GM12878 (cell line): Measurements from ENCODE around the gene CD52. TPM values are rescaled to one million over a fixed set of nuclear protein-coding genes. Genes with fewer than 3 reads are reported as not detected.

Experiments
- CHD2 ChIP-seq: IDR thresholded peaks from 2 replicates; pipeline ENCODE4 v1.6.1; 2011; ENCODE audit warnings: low read depth, low read length, improper control_type of control experiment, borderline replicate concordance
- CREB1 ChIP-seq: IDR thresholded peaks from 2 replicates; pipeline ENCODE4 v1.6.1; 2012; ENCODE audit warnings: low read depth, mild to moderate bottlenecking, inconsistent platforms
- FOXM1 ChIP-seq: IDR thresholded peaks from 2 replicates; pipeline ENCODE4 v1.6.1; 2012; ENCODE audit warnings: low read depth, mild to moderate bottlenecking, inconsistent platforms, low read length, moderate library complexity
- GATAD2B ChIP-seq: fragments of 450-650 bp; conservative IDR thresholded peaks from 2 replicates; pipeline ENCODE4 v1.6.1; 2017; ENCODE audit warnings: low read depth, mild to moderate bottlenecking, moderate library complexity
- HDGF ChIP-seq: fragments of 450-650 bp; IDR thresholded peaks from 2 replicates; pipeline ENCODE4 v1.6.1; 2016; ENCODE audit warnings: antibody characterized with exemption
- MXI1 ChIP-seq: fragments of 150-350 bp; IDR thresholded peaks from 2 replicates; pipeline ENCODE4 v1.6.1; 2011; ENCODE audit warnings: low read depth, mild to moderate bottlenecking, inconsistent platforms, low read length, improper control_type of control experiment
- PAX5 ChIP-seq: IDR thresholded peaks from 2 replicates; pipeline ENCODE4 v1.6.1; 2011; ENCODE audit warnings: low read depth, low read length, borderline replicate concordance
- RB1 ChIP-seq: fragments of 450-650 bp; formaldehyde crosslinking; IDR thresholded peaks from 2 replicates; pipeline ENCODE4 v1.6.1; 2017; ENCODE audit warnings: mild to moderate bottlenecking, borderline replicate concordance
- STAT3 ChIP-seq: IDR thresholded peaks from 2 replicates; pipeline ENCODE4 v1.6.1; 2011; ENCODE audit warnings: low read depth, low read length, improper control_type of control experiment
- TCF3 ChIP-seq: IDR thresholded peaks from 2 replicates; pipeline ENCODE4 v1.6.1; 2012; ENCODE audit warnings: low read depth, mild to moderate bottlenecking, low read length, borderline replicate concordance; ENCODE audit not compliant: insufficient read depth
- WRNIP1 ChIP-seq: IDR thresholded peaks from 2 replicates; pipeline ENCODE4 v1.6.1; 2011; ENCODE audit warnings: low read depth, low read length, improper control_type of control experiment, borderline replicate concordance
- polyA plus RNA-seq, 11 experiments: library from polyadenylated mRNA; depleted of rRNA in 4 of 11; unstranded in 6 of 11; stranded (reverse) in 5 of 11; fragments of >200 nt; fragmentation: Nextera tagmentation in 4 of 11; fragmentation: Illumina TruSeq in 1 of 11; extraction: Ambion mirVana in 4 of 11; extraction: Trizol in 1 of 11; gene quantifications; 1 replicate in 1 of 11; 2 replicates in 10 of 11; pipeline versions ENCODE4 v1.2.1 to v1.2.3, GENCODE V29; 2011 to 2016; ENCODE audit warnings: inconsistent platforms in 2 of 11, missing spikeins in 2 of 11, low read depth in 1 of 11
- total RNA-seq, 4 experiments: library from RNA; depleted of rRNA in 3 of 4; stranded (reverse); fragments of >200 nt in 3 of 4; fragmentation: Illumina TruSeq in 1 of 4; extraction: Trizol in 1 of 4; gene quantifications; 2 replicates each; pipeline versions ENCODE4 v1.2.1 to v1.2.3, GENCODE V29; 2013 to 2021
- TF ChIP-seq, protein P1 (sequence below): fragments of 450-650 bp; IDR thresholded peaks from 2 replicates; pipeline ENCODE4 v1.6.1; 2016; ENCODE audit warnings: mild to moderate bottlenecking
- TF ChIP-seq, protein P2 (sequence below): fragments of 450-650 bp; IDR thresholded peaks from 2 replicates; pipeline ENCODE4 v1.6.1; 2017; ENCODE audit warnings: mild to moderate bottlenecking, moderate library complexity
- TF ChIP-seq, protein P3 (sequence below), 3 experiments: IDR thresholded peaks in 2 of 3; conservative IDR thresholded peaks in 1 of 3; 2 replicates each; pipeline ENCODE4 v1.5.1; 2011; ENCODE audit warnings: low read depth in 3 of 3, low read length in 3 of 3, mild to moderate bottlenecking in 3 of 3, control low read depth in 2 of 3, moderate library complexity in 2 of 3, inconsistent platforms in 1 of 3, mixed read lengths in 1 of 3; ENCODE audit not compliant: control insufficient read depth in 2 of 3, insufficient read depth in 1 of 3; ENCODE audit errors: extremely low read depth in 1 of 3
- TF ChIP-seq, protein P4 (sequence below): fragments of 450-650 bp; IDR thresholded peaks from 2 replicates; pipeline ENCODE4 v1.6.1; 2017; ENCODE audit warnings: mild to moderate bottlenecking, low read depth, inconsistent platforms; ENCODE audit not compliant: poor library complexity, severe bottlenecking

The CD52 gene
- total and polyA plus RNA-seq, 10 of the 15 experiments (the other 5 are each of a cell fraction or from before 2014, with no cell fraction given): 237 to 2,736 (median 532) TPM

DNA sequence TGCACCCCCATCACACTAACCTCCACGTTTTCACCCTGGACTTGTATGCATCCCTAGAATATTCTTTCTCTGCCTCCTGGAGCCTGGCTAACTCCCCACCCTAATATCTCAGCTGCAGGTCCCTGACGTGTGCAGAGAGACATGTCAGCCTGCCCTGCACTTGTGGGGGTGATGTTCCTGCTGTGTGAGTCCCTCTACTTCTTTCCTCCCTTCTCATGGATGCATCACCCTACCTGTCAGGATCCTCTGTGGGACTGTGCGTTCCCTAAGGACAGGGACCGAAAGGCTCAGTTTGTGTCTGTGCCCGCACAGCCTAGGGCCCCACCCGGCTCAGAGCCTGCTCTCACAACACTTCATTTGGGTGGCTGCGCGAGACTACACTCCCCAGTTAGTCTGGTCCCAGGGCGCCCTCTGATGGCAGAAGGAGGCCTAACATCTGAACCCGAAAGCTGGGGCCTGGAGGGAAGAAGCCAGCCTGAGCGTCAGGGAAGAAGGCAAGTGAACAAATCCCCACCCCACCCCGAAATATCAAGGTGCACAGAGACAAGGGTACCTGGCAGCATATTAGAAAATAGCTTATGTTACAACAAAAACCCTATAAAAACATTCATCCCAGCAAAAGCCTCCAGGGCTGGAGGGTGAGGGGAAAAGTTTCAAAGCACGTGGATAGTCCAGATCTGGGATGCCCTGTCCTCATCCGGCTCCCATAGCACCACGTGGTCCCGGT is 3.7 kb downstream of the CD52 start (continued):
- TF ChIP-seq CREB1 (peak; percentile 26; the same call in 1 of the 2 replicates), FOXM1 (0 out of 2 replicates have a peak, but pooled peaks have one; percentile 42), GATAD2B (0 out of 2 replicates have a peak, but pooled peaks have one; percentile 31), HDGF (peak; percentile 81; the same call in 1 of the 2 replicates), RB1 (peak; percentile 60), MXI1 (peak; percentile 34; the same call in 1 of the 2 replicates), STAT3 (0 out of 2 replicates have a peak, but pooled peaks have one; percentile 33), PAX5 (no peak), CHD2 (peak; percentile 76), WRNIP1 (no peak), TCF3 (no peak)
- TF ChIP-seq, protein P1, sequence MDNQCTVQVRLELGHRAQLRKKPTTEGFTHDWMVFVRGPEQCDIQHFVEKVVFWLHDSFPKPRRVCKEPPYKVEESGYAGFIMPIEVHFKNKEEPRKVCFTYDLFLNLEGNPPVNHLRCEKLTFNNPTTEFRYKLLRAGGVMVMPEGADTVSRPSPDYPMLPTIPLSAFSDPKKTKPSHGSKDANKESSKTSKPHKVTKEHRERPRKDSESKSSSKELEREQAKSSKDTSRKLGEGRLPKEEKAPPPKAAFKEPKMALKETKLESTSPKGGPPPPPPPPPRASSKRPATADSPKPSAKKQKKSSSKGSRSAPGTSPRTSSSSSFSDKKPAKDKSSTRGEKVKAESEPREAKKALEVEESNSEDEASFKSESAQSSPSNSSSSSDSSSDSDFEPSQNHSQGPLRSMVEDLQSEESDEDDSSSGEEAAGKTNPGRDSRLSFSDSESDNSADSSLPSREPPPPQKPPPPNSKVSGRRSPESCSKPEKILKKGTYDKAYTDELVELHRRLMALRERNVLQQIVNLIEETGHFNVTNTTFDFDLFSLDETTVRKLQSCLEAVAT: 0 out of 2 replicates have a peak, but pooled peaks have one; percentile 27
- TF ChIP-seq, protein P2, sequence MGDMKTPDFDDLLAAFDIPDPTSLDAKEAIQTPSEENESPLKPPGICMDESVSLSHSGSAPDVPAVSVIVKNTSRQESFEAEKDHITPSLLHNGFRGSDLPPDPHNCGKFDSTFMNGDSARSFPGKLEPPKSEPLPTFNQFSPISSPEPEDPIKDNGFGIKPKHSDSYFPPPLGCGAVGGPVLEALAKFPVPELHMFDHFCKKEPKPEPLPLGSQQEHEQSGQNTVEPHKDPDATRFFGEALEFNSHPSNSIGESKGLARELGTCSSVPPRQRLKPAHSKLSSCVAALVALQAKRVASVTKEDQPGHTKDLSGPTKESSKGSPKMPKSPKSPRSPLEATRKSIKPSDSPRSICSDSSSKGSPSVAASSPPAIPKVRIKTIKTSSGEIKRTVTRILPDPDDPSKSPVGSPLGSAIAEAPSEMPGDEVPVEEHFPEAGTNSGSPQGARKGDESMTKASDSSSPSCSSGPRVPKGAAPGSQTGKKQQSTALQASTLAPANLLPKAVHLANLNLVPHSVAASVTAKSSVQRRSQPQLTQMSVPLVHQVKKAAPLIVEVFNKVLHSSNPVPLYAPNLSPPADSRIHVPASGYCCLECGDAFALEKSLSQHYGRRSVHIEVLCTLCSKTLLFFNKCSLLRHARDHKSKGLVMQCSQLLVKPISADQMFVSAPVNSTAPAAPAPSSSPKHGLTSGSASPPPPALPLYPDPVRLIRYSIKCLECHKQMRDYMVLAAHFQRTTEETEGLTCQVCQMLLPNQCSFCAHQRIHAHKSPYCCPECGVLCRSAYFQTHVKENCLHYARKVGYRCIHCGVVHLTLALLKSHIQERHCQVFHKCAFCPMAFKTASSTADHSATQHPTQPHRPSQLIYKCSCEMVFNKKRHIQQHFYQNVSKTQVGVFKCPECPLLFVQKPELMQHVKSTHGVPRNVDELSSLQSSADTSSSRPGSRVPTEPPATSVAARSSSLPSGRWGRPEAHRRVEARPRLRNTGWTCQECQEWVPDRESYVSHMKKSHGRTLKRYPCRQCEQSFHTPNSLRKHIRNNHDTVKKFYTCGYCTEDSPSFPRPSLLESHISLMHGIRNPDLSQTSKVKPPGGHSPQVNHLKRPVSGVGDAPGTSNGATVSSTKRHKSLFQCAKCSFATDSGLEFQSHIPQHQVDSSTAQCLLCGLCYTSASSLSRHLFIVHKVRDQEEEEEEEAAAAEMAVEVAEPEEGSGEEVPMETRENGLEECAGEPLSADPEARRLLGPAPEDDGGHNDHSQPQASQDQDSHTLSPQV: peak; percentile 82; the same call in 1 of the 2 replicates
- TF ChIP-seq, protein P3, sequence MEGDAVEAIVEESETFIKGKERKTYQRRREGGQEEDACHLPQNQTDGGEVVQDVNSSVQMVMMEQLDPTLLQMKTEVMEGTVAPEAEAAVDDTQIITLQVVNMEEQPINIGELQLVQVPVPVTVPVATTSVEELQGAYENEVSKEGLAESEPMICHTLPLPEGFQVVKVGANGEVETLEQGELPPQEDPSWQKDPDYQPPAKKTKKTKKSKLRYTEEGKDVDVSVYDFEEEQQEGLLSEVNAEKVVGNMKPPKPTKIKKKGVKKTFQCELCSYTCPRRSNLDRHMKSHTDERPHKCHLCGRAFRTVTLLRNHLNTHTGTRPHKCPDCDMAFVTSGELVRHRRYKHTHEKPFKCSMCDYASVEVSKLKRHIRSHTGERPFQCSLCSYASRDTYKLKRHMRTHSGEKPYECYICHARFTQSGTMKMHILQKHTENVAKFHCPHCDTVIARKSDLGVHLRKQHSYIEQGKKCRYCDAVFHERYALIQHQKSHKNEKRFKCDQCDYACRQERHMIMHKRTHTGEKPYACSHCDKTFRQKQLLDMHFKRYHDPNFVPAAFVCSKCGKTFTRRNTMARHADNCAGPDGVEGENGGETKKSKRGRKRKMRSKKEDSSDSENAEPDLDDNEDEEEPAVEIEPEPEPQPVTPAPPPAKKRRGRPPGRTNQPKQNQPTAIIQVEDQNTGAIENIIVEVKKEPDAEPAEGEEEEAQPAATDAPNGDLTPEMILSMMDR (IDR thresholded peaks at IDR 0.05 in 2 of 3, conservative IDR thresholded peaks at IDR 0.05 in 1 of 3; ENCODE audit: control insufficient read depth in 2 of 3, extremely low read depth in 1 of 3, insufficient read depth in 1 of 3, low read depth in 3 of 3, low read length in 3 of 3): peak; percentile 94 to 98 (median 94)
- TF ChIP-seq, protein P4, sequence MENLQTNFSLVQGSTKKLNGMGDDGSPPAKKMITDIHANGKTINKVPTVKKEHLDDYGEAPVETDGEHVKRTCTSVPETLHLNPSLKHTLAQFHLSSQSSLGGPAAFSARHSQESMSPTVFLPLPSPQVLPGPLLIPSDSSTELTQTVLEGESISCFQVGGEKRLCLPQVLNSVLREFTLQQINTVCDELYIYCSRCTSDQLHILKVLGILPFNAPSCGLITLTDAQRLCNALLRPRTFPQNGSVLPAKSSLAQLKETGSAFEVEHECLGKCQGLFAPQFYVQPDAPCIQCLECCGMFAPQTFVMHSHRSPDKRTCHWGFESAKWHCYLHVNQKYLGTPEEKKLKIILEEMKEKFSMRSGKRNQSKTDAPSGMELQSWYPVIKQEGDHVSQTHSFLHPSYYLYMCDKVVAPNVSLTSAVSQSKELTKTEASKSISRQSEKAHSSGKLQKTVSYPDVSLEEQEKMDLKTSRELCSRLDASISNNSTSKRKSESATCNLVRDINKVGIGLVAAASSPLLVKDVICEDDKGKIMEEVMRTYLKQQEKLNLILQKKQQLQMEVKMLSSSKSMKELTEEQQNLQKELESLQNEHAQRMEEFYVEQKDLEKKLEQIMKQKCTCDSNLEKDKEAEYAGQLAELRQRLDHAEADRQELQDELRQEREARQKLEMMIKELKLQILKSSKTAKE: peak; percentile 55
